Heart left ventricle (tissue), 16 donors: Measurements from ENCODE around the gene CRACDL. TPM values are rescaled to one million over a fixed set of nuclear protein-coding genes. Genes with fewer than 3 reads are reported as not detected.

Source experiments
- ATAC-seq, 4 donors: fragments of 200-7000 bp; cut with Tn5 transposase; one replicate each; pipeline ENCODE4 v1.9.1; 2020 to 2022; ENCODE audit warnings: moderate library complexity in 4 of 4, mild to moderate bottlenecking in 3 of 4, moderate number of reproducible peaks in 1 of 4
- DNase-seq, 5 donors: peaks; one replicate each; pipeline ENCODE4 v3.0.0-alpha.2; 2020
- H3K27ac ChIP-seq, 12 donors: fragments of 200-600 bp; sonication (generic) in 4 of 12; one replicate each; pipeline versions ENCODE4 v1.5.0 to v1.8.0; 2016 to 2022; ENCODE audit warnings: mild to moderate bottlenecking in 2 of 12
- H3K27me3 ChIP-seq, 9 donors: fragments of 200-600 bp; sonication (generic) in 2 of 9; one replicate each; pipeline versions ENCODE4 v1.5.1 to v1.8.0; 2016 to 2022; ENCODE audit warnings: mild to moderate bottlenecking in 3 of 9
- H3K36me3 ChIP-seq, 9 donors: fragments of 200-600 bp; sonication (generic) in 2 of 9; one replicate each; pipeline versions ENCODE4 v1.5.0 to v1.8.0; 2018 to 2022; ENCODE audit warnings: mild to moderate bottlenecking in 2 of 9
- H3K4me1 ChIP-seq, 12 donors: fragments of 200-600 bp; sonication (generic) in 4 of 12; one replicate each; pipeline versions ENCODE4 v1.5.0 to v1.8.0; 2016 to 2022; ENCODE audit warnings: mild to moderate bottlenecking in 3 of 12
- H3K4me3 ChIP-seq, 12 donors: fragments of 200-600 bp; sonication (generic) in 4 of 12; one replicate each; pipeline versions ENCODE4 v1.5.0 to v1.8.0; 2017 to 2022; ENCODE audit warnings: mild to moderate bottlenecking in 9 of 12, moderate library complexity in 4 of 12
- H3K9me3 ChIP-seq, 12 donors: fragments of 200-600 bp; sonication (generic) in 4 of 12; one replicate each; pipeline versions ENCODE4 v1.5.0 to v1.8.0; 2016 to 2022; ENCODE audit warnings: mild to moderate bottlenecking in 1 of 12
- CTCF ChIP-seq, 12 donors: fragments of 200-600 bp; sonication (generic) in 4 of 12; IDR thresholded peaks; one replicate each; pipeline versions ENCODE4 v1.5.0 to v1.8.0; 2018 to 2022; ENCODE audit warnings: antibody characterized with exemption in 12 of 12, mild to moderate bottlenecking in 5 of 12
- POLR2A ChIP-seq, 2 donors: fragments of 450-650 bp; IDR thresholded peaks; one replicate each; pipeline ENCODE4 v1.6.1; 2017; ENCODE audit warnings: antibody characterized with exemption in 2 of 2, mild to moderate bottlenecking in 2 of 2, moderate library complexity in 2 of 2
- WGBS, 4 donors: extraction: QIAGEN DNeasy Blood & Tissue Kit in 2 of 4; methylation state at CpG; one replicate each; pipeline versions ENCODE4 v1.1.5 to v1.1.7; 2013 to 2018; 5-methylcytosine and 5-hydroxymethylcytosine counted together
- intact Hi-C, 10 donors: fragments of 100-400 bp; cut with DNase I; formaldehyde crosslinking; loops; one replicate each; pipeline versions ENCODE4 v1.11.1 to v1.14.2; 2022
- polyA plus RNA-seq, 2 donors: library from polyadenylated mRNA; stranded (reverse); fragments of 200-250 nt; gene quantifications; one replicate each; pipeline ENCODE4 v1.2.3, GENCODE V29; 2013
- total RNA-seq, 9 donors: library from RNA; depleted of rRNA in 2 of 9; stranded (reverse); fragments of >200 nt in 2 of 9; fragmentation: NEBNext Ultra II Directional in 3 of 9; extraction: Animal tissue kit (Norgen Biotek cat#: 25700) in 3 of 9; gene quantifications; one replicate each; pipeline versions ENCODE4 v1.1.0 to v1.2.4, GENCODE V29; 2016 to 2023
- donor health status: ischemic (EF 13 %, LVEDD 7.1; RV severe dilation, severe dysfunction).
- donor health status: healthy with polysubstance abuse.
- donor health status: DM: no; HTN: yes; CAD: no.
- donor health status: DM: no; HTN: no; CAD: no.
- donor health status: ischemic (EF 25% LVEDD 6.9; RV normal size, moderate dysfunction).
- donor health status: ischemic (EF 25% LVEDD 5.7; RV mildly dilated, moderate dysfunction).
- donor health status: healthy.
- donor health status: DM: yes; HTN: yes; CAD: no.
- donor health status: ischemic (EF 35%, LVEDD 5.7; RV mildly dilated, moderate dysfunction).
- donor health status: nonischemic (EF 11% LVEDD 7.7; RV severe dilation, severe dysfunction).
- donor health status: DM: yes; HTN: yes; CAD: no.
- donor health status: PGD.
- donor health status: ischemic (EF 29% LVEDD 5.4; RV normal size, mild dysfunction).
- donor health status: nonischemic (EF 23%, LVEDD 6.1; RV moderate dilation, normal function).

CRACDL gene
- total and polyA plus RNA-seq, 11 donors = 1.1 to 7.4 (median 2.9) TPM

- WGBS, 4 donors = 90 to 94% (median 91%) methylated on average over 22 to 38 of the region's 38 CpGs
- intact Hi-C loops = loop anchor here in 7 of 10 donors (2.0 to 10.0 kb wide), 7 partner anchors 64 to 407 kb away; partner anchors contain the start of gene MGAT4A (in 4 of the 7)
- H3K9me3 ChIP-seq = no peaks in the 10 kb centered on the region
- peaks cover 0 to 59% (median 31%) of the 10 kb centered on the region in 12 donors for H3K4me1 ChIP-seq
- H3K36me3 ChIP-seq = no peaks in the 10 kb centered on the region
- peaks cover 0 to 7% (median 0%) of the 10 kb centered on the region in 9 donors for H3K27me3 ChIP-seq
- ATAC-seq = no peak
- peak overlapping the region in 11 of 12 donors; percentile 1 to 68 (median 55) for H3K4me3 ChIP-seq
- TF ChIP-seq POLR2A (IDR thresholded peaks at IDR 0.05) = no peak
- no peak for DNase-seq
- H3K27ac ChIP-seq = peak overlapping the region; percentile 76 to 98 (median 92)
These were observed 114.3 kb downstream of the CRACDL start for GRCh38 chr2:98821629-98822135.

GRCh38 chr2:98819231-98819766 is 116.7 kb downstream of the CRACDL start:
- ATAC-seq = peak in 1 of 4 donors; percentile 30
- no peaks in the 10 kb centered on the region for H3K36me3 ChIP-seq
- H3K27ac ChIP-seq = peak overlapping the region in 5 of 12 donors; percentile 2 to 97 (median 47)
- H3K4me1 ChIP-seq = peaks cover 0 to 44% (median 23%) of the 10 kb centered on the region in 12 donors
- TF ChIP-seq POLR2A (IDR thresholded peaks at IDR 0.05) (no peak), CTCF (IDR thresholded peaks at IDR 0.05) (no peak)
- no peak for DNase-seq
- intact Hi-C loops = no loop called here
- H3K9me3 ChIP-seq = no peaks in the 10 kb centered on the region
- WGBS, 4 donors = 19 to 31% (median 24%) methylated on average over 5 of the region's 5 CpGs
- peaks cover 0 to 7% (median 0%) of the 10 kb centered on the region in 9 donors for H3K27me3 ChIP-seq
- peak overlapping the region in 6 of 12 donors; percentile 4 to 67 (median 34) for H3K4me3 ChIP-seq

- Histone ChIP-seq H3K27ac (peak overlapping the region in 1 of 12 donors; percentile 83), H3K9me3 (no peaks in the 10 kb centered on the region), H3K27me3 (peaks cover 0 to 7% (median 0%) of the 10 kb centered on the region in 9 donors), H3K4me1 (peaks cover 0 to 32% (median 16%) of the 10 kb centered on the region in 12 donors), H3K4me3 (peak overlapping the region in 1 of 12 donors; percentile 9), H3K36me3 (no peaks in the 10 kb centered on the region)
- ATAC-seq (no peak), DNase-seq (no peak)
- intact Hi-C loops = no loop called here
- TF ChIP-seq POLR2A (IDR thresholded peaks at IDR 0.05) (no peak), CTCF (IDR thresholded peaks at IDR 0.05) (no peak)
- 66 to 81% (median 78%) methylated on average over 5 of the region's 5 CpGs for WGBS, 4 donors
These were observed 117.9 kb downstream of the CRACDL start for GRCh38 chr2:98818164-98818563.

- intact Hi-C loops = no loop called here
- H3K4me1 ChIP-seq = peaks cover 0 to 26% (median 10%) of the 10 kb centered on the region in 12 donors
- H3K9me3 ChIP-seq = no peaks in the 10 kb centered on the region
- H3K27me3 ChIP-seq = no peaks in the 10 kb centered on the region
- DNase-seq (no peak), ATAC-seq (no peak)
- H3K36me3 ChIP-seq = no peaks in the 10 kb centered on the region
- no peak for TF ChIP-seq POLR2A (IDR thresholded peaks at IDR 0.05)
- no peak for TF ChIP-seq CTCF (IDR thresholded peaks at IDR 0.05)
- no peak overlapping the region for H3K4me3 ChIP-seq
- 74 to 80% (median 77%) methylated on average over 3 of the region's 3 CpGs for WGBS, 4 donors
- H3K27ac ChIP-seq = no peak overlapping the region
These were observed 119.7 kb downstream of the CRACDL start for GRCh38 chr2:98816281-98816680.
